Astrocyte (in vitro differentiated cells and primary cell): ENCODE results near the gene OXCT1. TPM values are rescaled to one million over a fixed set of nuclear protein-coding genes. Genes with fewer than 3 reads are reported as not detected.

Source experiments
- DNase-seq: peaks from one replicate; pipeline ENCODE4 v3.0.0-alpha.2; 2010; ENCODE audit warnings: low read depth
- FAIRE-seq: peaks from 2 replicates; lab custom pipeline; 2011; peaks lifted over from hg19 to GRCh38; lab: Jason Lieb, UNC
- H2AFZ ChIP-seq: 2 replicates; pipeline ENCODE4 v1.6.0; 2012; ENCODE audit warnings: low read depth, low read length, inconsistent platforms
- H3K27ac ChIP-seq: 2 replicates; pipeline ENCODE4 v1.5.1; 2011; ENCODE audit warnings: low read depth, low read length, inconsistent platforms
- H3K27me3 ChIP-seq: 2 replicates; pipeline ENCODE4 v1.6.0; 2011; ENCODE audit warnings: low read length, inconsistent platforms; ENCODE audit not compliant: insufficient read depth
- H3K36me3 ChIP-seq: 2 replicates; pipeline ENCODE4 v1.5.1; 2011; ENCODE audit warnings: low read length, inconsistent platforms; ENCODE audit not compliant: insufficient read depth
- H3K4me1 ChIP-seq: 2 replicates; pipeline ENCODE4 v1.5.1; 2011; ENCODE audit warnings: low read length, inconsistent platforms; ENCODE audit not compliant: insufficient read depth
- H3K4me2 ChIP-seq: 2 replicates; pipeline ENCODE4 v1.6.0; 2012; ENCODE audit warnings: low read length, inconsistent platforms
- H3K4me3 ChIP-seq: 2 replicates; pipeline ENCODE4 v1.5.1; 2011; ENCODE audit warnings: low read depth, mild to moderate bottlenecking, low read length, inconsistent platforms; ENCODE audit not compliant: insufficient read depth
- H3K79me2 ChIP-seq: 2 replicates; pipeline ENCODE4 v1.6.0; 2012; ENCODE audit warnings: mild to moderate bottlenecking, low read length, inconsistent platforms; ENCODE audit not compliant: insufficient read depth
- H3K9ac ChIP-seq: 2 replicates; pipeline ENCODE4 v1.6.0; 2012; ENCODE audit warnings: mild to moderate bottlenecking, low read length, inconsistent platforms
- H3K9me3 ChIP-seq: 2 replicates; pipeline ENCODE4 v1.5.1; 2012; ENCODE audit warnings: low read depth, mild to moderate bottlenecking, low read length, inconsistent platforms; ENCODE audit not compliant: insufficient read depth
- H4K20me1 ChIP-seq: 2 replicates; pipeline ENCODE4 v1.6.0; 2012; ENCODE audit warnings: low read length, inconsistent platforms; ENCODE audit not compliant: insufficient read depth
- H3K27ac Mint-ChIP-seq: one replicate; pipeline ENCODE4 v1.8.0; 2021; ENCODE audit warnings: mild to moderate bottlenecking, mixed read lengths; ENCODE audit not compliant: unreplicated experiment
- H3K27me3 Mint-ChIP-seq: one replicate; pipeline ENCODE4 v1.8.0; 2021; ENCODE audit warnings: low read depth, mixed read lengths; ENCODE audit not compliant: unreplicated experiment
- H3K36me3 Mint-ChIP-seq: one replicate; pipeline ENCODE4 v1.8.0; 2021; ENCODE audit warnings: low read depth, mixed read lengths; ENCODE audit not compliant: unreplicated experiment
- H3K4me1 Mint-ChIP-seq: one replicate; pipeline ENCODE4 v1.8.0; 2021; ENCODE audit warnings: low read depth, mixed read lengths; ENCODE audit not compliant: unreplicated experiment
- H3K4me3 Mint-ChIP-seq: one replicate; pipeline ENCODE4 v1.8.0; 2021; ENCODE audit warnings: mild to moderate bottlenecking, moderate library complexity, mixed read lengths; ENCODE audit not compliant: unreplicated experiment
- H3K9me3 Mint-ChIP-seq: one replicate; pipeline ENCODE4 v1.8.0; 2021; ENCODE audit warnings: mild to moderate bottlenecking, mixed read lengths; ENCODE audit not compliant: unreplicated experiment
- EZH2 ChIP-seq: IDR thresholded peaks from 2 replicates; pipeline ENCODE4 v1.6.1; 2012; ENCODE audit warnings: mild to moderate bottlenecking, low read length, inconsistent platforms; ENCODE audit not compliant: insufficient read depth
- total RNA-seq: library from RNA; stranded (reverse); gene quantifications from 2 replicates; pipeline ENCODE4 v1.2.1, GENCODE V29; 2021
- TF ChIP-seq, protein P1 (sequence below): IDR thresholded peaks from 2 replicates; pipeline ENCODE4 v1.5.1; 2011; ENCODE audit warnings: low read depth, mild to moderate bottlenecking, inconsistent platforms, low read length, moderate library complexity; ENCODE audit not compliant: insufficient read depth

Gene OXCT1
- total RNA-seq, 1 donor from 2014 or later, result 24.9 TPM

DNA sequence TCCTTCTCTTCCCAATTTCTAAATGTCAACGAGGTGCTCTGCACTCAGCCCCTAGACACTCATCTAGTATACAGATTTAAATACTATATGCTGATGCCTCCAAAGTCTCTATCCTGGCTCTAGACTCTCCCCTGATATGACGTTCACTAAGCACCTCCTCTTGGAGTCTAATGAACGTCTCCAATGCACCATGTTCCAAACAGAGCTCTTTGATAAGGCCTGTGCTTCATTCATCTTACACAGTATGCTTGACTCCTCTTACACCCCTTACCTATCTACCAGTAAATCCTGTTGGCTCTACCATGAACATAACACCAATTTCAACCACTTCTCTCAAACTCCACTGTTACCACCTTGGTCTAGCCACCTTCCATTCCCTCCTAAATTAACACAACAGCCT is 25.7 kb downstream of the OXCT1 start:
- Histone ChIP-seq H3K4me2 (no peak overlapping the region), H3K9me3 (no peaks in the 10 kb centered on the region), H3K27ac (no peak overlapping the region), H3K27me3 (no peaks in the 10 kb centered on the region), H4K20me1 (no peaks in the 10 kb centered on the region), H3K4me3 (no peak overlapping the region), H2AFZ (no peak overlapping the region), H3K79me2 (no peaks in the 10 kb centered on the region), H3K9ac (no peak overlapping the region), H3K4me1 (no peaks in the 10 kb centered on the region), H3K36me3 (peaks cover 6% of the 10 kb centered on the region)
- Mint-ChIP-seq H3K4me3 (no peak overlapping the region), H3K4me1 (peaks cover 8% of the 10 kb centered on the region), H3K36me3 (peaks cover 4% of the 10 kb centered on the region), H3K9me3 (no peaks in the 10 kb centered on the region), H3K27me3 (no peaks in the 10 kb centered on the region), H3K27ac (no peak overlapping the region)
- DNase-seq (no peak), FAIRE-seq (no peak)
- TF ChIP-seq, protein P1, sequence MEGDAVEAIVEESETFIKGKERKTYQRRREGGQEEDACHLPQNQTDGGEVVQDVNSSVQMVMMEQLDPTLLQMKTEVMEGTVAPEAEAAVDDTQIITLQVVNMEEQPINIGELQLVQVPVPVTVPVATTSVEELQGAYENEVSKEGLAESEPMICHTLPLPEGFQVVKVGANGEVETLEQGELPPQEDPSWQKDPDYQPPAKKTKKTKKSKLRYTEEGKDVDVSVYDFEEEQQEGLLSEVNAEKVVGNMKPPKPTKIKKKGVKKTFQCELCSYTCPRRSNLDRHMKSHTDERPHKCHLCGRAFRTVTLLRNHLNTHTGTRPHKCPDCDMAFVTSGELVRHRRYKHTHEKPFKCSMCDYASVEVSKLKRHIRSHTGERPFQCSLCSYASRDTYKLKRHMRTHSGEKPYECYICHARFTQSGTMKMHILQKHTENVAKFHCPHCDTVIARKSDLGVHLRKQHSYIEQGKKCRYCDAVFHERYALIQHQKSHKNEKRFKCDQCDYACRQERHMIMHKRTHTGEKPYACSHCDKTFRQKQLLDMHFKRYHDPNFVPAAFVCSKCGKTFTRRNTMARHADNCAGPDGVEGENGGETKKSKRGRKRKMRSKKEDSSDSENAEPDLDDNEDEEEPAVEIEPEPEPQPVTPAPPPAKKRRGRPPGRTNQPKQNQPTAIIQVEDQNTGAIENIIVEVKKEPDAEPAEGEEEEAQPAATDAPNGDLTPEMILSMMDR, result no peak
- no peak for TF ChIP-seq EZH2

DNA sequence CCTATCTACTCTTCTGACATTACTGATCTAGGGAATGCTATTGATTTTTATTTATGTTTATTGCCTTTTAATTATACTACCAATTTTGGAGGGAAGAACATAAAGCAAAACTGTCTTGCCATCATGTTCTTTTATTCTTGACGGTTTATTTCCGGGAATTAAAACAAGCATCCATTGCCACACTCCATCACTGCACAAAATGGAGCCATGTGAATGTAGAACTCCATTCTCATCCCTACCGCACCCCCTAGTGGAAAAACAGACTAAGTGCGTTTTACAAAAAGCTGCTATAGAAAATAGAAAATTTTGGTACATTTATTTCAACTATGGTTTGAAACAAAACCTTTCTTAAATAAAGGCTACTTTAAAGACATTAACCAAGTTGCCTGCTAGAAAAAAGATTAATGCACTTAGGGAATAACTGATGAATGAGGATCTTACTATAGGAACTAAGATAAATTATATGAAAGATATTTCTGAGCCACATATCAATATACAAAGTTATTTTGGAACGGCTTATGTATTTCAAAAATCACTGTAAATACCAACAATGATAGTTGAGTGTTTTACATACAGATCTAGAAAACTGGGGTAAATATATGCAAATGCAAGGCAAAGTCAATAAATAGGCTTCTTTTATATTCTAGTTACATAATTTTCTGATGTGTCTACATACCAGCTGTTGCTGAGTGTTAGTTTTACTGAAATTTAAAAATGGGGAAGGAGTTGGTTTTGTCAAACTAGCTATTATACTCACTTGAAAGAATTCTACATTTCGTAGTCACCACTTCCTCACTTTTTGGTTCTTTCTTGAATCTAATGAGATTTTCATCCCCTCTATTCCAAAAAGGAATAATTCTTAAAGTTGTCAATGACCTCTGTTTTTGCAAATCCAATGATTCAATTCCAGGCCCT is 26.5 kb downstream of the OXCT1 start:
- TF ChIP-seq EZH2, result no peak
- TF ChIP-seq, protein P1, result peak; percentile 94
- no peak overlapping the region for H3K4me2 ChIP-seq
- no peak overlapping the region for H3K4me3 ChIP-seq
- Mint-ChIP-seq H3K36me3 (no peaks in the 10 kb centered on the region), H3K27ac (no peak overlapping the region), H3K9me3 (no peaks in the 10 kb centered on the region), H3K27me3 (no peaks in the 10 kb centered on the region), H3K4me1 (peaks cover 8% of the 10 kb centered on the region), H3K4me3 (no peak overlapping the region)
- H3K27ac ChIP-seq, result no peak overlapping the region
- H3K27me3 ChIP-seq, result no peaks in the 10 kb centered on the region
- no peak overlapping the region for H2AFZ ChIP-seq
- no peaks in the 10 kb centered on the region for H3K9me3 ChIP-seq
- no peaks in the 10 kb centered on the region for H3K4me1 ChIP-seq
- no peak overlapping the region for H3K9ac ChIP-seq
- peaks cover 3% of the 10 kb centered on the region for H3K36me3 ChIP-seq
- no peaks in the 10 kb centered on the region for H3K79me2 ChIP-seq
- DNase-seq (peak; percentile 31), FAIRE-seq (peak; percentile 60)
- H4K20me1 ChIP-seq, result no peaks in the 10 kb centered on the region

DNA sequence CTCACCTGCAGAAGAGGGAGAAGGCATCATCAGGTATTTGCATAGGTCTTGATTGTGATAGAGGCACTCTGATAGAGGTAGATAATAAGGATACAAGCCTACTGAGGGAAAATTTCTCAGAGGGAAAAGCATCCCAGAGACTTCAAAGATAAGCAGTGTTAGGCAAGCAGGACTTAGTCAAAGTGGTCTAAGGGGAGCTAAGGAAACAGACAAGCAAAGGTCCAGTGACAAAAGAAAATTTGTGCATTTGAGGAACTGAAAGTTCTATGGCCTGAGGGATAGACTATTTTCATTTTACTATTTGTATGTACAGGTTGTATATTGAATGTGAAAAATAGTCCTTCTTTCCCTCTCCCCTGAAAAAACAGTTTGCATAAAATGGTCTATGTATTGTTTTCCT is 27.4 kb downstream of the OXCT1 start:
- Histone ChIP-seq H2AFZ (no peak overlapping the region), H3K9me3 (no peaks in the 10 kb centered on the region), H3K4me3 (no peak overlapping the region), H3K4me2 (no peak overlapping the region), H3K9ac (no peak overlapping the region), H3K27me3 (no peaks in the 10 kb centered on the region), H3K36me3 (peaks cover 5% of the 10 kb centered on the region), H3K79me2 (no peaks in the 10 kb centered on the region), H4K20me1 (no peaks in the 10 kb centered on the region), H3K27ac (no peak overlapping the region), H3K4me1 (no peaks in the 10 kb centered on the region)
- Mint-ChIP-seq H3K9me3 (no peaks in the 10 kb centered on the region), H3K4me3 (no peak overlapping the region), H3K27me3 (no peaks in the 10 kb centered on the region), H3K36me3 (no peaks in the 10 kb centered on the region), H3K4me1 (peaks cover 8% of the 10 kb centered on the region), H3K27ac (no peak overlapping the region)
- TF ChIP-seq, protein P1, result no peak
- no peak for TF ChIP-seq EZH2
- FAIRE-seq (no peak), DNase-seq (no peak)
